Fibroblast of skin of left quadriceps (primary cell): ENCODE data around the gene ADGB.
A peak's percentile ranks its signal among the peaks of the same experiment; 100 is the strongest.
"Not testable (repeated sequence)": the region's sequence is repeated elsewhere in the genome, so short reads cannot be mapped to it uniquely, and the experiment has no call there.

Experiments
- DNase-seq, 2 experiments: peaks; one replicate each; pipeline ENCODE4 v3.0.0-alpha.2; 2013; ENCODE audit warnings: low read depth in 2 of 2

Gene ADGB

DNA sequence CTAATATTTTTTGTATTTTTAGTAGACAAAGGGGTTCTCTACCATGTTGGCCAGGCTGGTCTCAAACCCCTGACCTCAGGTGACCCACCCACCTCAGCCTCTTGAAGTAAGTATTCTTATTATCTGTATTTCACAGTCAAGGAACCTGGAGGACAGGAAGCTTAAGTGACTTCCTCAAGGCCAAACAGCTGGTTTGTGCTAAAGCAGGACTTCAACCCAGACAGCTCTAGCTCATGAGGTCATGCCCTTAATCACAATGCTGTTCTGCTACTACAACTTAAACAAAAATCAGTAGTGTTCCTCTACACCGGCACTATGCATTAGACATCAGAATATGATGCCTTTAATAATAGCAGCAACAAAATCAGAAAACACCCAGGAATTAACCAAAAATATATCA is 168.9 kb downstream of the ADGB start:
- DNase-seq = no peak

DNA sequence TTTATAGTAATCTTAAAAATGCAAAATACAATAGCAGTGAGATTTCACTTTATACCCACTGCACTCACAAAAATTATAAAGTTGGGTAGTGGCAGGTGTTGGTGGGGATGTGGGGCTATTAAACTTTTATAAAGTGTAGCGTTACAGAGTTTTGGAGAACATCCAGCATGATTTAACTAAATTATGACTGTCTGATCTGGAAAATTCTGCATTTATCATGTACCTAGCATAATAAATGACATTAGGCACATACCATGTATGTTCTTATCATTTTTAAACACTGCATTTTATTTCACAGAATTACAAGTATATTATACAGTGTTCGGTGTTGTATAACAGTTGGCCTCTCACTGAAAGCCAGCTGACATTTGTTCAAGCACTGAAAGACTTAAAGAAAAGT is 169.9 kb downstream of the ADGB start:
- no peak for DNase-seq

- DNase-seq = no peak
Measured at GRCh38 chr6:146770275-146770964, 171.6 kb downstream of the ADGB start.

DNA sequence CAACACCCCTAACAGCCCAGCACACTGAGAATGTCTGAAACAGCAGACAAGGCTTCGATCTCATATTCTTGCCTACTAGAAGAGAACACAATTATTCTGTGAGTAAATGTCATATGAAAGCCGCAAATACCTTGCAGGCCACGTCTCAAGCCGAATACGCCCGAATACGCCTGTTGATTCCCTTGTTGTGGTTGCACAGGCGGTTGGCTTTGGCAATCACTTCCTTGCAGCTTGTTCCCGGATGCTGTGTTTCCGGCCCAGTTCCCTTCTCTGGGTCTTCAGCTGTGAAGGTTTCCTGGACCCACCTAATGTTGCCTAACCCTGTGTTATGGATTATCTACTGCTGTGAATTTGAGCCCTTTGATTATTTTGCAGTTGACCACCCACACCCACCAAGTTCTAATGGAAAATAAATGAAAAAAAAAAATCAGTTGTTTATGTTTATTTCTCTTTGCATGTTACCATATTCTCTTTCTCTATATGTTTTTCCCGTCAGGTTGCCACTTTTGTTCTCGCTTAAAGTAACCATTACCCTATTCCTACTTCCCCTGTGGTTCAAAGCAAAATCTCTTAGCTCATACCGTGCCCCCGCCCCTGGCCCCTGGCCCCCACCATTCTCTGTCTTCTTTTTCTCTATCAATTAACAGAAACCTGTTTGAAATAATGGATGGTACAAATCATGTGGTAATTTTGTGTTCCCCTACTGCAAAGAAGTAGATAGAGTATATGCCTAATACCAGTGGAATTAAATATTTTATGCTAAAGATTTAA is 172.4 kb downstream of the ADGB start:
- DNase-seq = no peak

GRCh38 chr6:146775220-146775619 is 176.4 kb downstream of the ADGB start:
- no peak for DNase-seq

- peak; percentile 33 to 44 for DNase-seq
Measured at GRCh38 chr6:146781836-146782235, 183.1 kb downstream of the ADGB start.

- DNase-seq = no peak
Measured at GRCh38 chr6:146785001-146785585, 186.3 kb downstream of the ADGB start.

- DNase-seq = peak in 1 of 2 experiments; percentile 15
Measured at GRCh38 chr6:146787876-146788508, 189.2 kb downstream of the ADGB start.

GRCh38 chr6:146790561-146791091 is 191.9 kb downstream of the ADGB start:
- no peak for DNase-seq

GRCh38 chr6:146791930-146792329 is 193.2 kb downstream of the ADGB start:
- DNase-seq = no peak

GRCh38 chr6:146793218-146793617 is 194.4 kb downstream of the ADGB start:
- not testable (repeated sequence) for DNase-seq

DNA sequence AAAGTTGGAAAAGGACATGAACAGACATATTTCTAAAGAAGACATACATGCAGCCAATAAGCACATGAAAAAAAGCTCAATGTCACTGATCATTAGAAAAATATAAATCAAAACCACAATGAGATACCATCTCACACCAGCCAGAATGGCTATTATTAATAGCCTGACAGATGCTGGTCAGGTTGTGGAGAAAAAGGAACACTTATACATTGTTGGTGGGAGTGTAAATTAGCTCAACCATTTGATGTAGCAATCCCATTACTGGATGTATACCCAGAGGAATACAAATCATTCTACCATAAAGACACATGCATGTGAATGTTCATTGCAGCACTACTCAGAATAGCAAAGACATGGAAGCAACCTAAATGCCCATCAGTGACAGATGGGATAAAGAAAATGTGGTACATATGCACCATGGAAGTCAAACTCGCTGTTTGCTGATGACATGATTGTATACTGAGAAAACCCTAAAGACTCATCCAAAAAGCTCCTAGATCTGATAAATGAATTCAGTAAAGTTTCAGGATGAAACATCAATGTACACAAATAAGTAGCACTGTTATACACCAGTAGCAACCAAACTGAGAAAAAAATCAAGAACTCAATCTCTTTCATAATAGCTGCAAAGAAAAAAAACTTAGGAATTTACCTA is 196.8 kb downstream of the ADGB start:
- no peak for DNase-seq

GRCh38 chr6:146803167-146803566 is 204.4 kb downstream of the ADGB start:
- not testable (repeated sequence) for DNase-seq

- no peak for DNase-seq
Measured at GRCh38 chr6:146803601-146804000, 204.8 kb downstream of the ADGB start.

GRCh38 chr6:146805546-146806325 is 207.0 kb downstream of the ADGB start:
- no peak for DNase-seq

GRCh38 chr6:146809014-146809413 is 210.2 kb downstream of the ADGB start:
- not testable (repeated sequence) for DNase-seq

DNA sequence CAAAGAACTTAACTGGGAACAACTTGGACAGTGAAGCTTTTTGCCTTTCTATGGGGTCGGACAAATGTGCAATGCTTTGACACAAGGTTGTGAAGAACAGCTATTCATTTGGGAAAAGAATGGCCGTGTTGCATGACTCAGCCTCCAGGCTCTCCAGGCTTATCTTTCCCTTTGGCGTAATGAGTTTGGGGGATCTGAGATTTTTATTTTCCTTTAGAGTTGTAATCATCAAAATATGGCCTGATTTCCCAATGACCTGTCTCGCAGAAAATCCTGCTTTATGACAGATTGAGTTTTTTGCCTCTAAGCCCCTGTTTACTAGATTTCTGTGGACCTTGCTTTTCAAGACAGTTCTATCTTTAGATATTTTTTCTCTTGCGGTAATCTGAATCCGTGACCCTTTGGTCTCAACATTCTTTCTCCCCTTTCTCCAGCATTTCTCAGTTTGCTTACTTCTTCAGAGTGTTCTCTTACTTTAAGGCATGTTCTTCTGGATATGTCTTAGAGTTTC is 214.1 kb downstream of the ADGB start:
- DNase-seq = peak; percentile 26 to 38

DNA sequence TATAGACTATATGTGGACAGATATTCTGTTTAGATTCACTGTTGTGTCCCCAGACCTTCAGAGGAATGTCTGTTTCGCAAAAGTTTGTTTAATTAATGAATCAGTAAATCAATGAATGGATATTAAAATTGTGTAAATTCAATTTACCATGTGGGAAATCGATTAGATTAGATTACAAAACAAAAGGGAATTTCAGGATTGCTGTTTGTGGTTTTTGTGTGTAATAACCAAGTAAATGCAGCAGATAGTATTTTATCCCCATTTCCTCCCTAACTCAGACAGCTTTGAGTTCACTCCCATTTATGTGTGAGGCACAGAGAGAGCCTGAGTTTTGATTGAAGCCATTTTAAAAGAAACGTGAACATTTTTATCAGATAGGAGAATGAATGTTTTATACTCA is 214.8 kb downstream of the ADGB start:
- DNase-seq = peak; percentile 22 to 29

GRCh38 chr6:146814148-146814750 is 215.5 kb downstream of the ADGB start:
- no peak for DNase-seq
